Skeletal muscle cell (primary cell): ENCODE measurements around the gene NEK6.

Source experiments
- DNase-seq: peaks from one replicate; pipeline ENCODE4 v3.0.0-alpha.2; 2010; ENCODE audit warnings: low read depth
- H3K4me3 ChIP-seq: 2 replicates; pipeline ENCODE4 v1.5.1; 2011; ENCODE audit warnings: low read depth, mild to moderate bottlenecking, control low read depth, low read length, moderate library complexity

The NEK6 gene

DNA sequence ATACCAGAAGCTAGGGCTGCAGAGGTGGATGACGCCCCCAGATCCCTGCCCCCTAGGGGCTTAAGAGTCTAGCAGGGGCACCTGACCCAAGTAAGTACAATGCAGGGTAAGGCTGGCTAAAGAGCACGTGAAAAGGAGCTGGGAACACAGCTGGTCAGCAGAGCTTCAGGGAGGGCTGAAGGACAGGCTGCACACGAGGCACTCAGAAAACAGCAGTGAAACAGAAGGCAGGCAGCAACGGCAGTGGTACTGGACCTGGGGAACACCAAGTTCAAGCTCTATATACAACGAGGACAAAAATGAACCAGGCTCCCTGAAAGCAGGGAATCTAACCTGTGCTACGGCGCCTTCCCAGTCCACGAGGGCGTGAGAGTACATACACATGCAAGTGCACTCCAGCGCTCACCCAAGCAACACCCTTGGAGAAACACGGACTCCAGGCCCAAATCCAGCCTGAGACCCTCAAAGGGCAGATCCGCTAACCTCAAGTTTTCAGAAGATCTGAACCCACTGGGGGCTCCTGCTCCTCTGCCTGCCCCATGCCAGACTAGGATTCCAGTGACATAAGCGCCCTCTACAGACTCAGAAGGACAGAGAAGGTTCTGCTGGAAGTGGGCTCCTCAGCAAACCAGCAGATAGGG, 100.1 kb downstream of the NEK6 start:
- no peak for DNase-seq
- H3K4me3 ChIP-seq = no peak overlapping the region

DNA sequence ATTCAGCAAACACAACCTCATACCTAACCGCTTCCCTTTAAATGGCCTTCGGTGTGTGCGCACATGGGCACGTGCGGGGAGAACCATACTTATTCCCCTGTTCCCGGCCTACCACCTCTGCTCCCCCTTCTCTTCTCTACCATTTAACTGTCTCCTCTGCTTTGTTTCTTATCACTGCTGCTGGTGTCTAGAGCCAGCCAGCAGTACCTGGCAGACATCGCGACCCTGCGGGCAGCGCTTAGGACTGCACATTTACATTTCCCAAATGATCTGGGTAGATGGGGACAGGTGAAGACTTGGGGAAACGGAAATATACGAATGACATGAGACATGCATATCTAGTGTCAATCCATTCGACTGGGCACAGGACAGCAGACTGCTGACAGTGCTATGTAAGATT, 100.9 kb downstream of the NEK6 start:
- DNase-seq = no peak
- no peak overlapping the region for H3K4me3 ChIP-seq

DNA sequence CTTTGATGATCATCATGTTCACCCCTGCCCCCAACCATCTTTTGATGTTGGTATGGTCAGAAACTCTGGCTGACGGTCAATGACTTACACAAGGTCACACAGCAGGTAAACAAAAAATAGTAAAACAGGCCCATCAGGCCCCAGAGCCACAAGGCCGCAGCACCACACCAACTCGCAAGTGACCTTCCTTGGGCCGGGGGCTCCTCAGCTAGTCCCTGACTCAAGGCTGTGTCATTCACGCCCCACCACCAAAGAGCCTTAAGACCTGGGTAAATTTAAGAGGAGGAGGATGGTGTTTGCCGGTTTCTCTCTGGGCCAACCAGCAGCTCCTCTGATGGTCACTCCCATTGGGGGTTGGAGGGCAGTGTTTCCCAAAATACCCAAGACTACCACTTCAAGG, 101.7 kb downstream of the NEK6 start:
- no peak for DNase-seq
- H3K4me3 ChIP-seq = no peak overlapping the region

DNA sequence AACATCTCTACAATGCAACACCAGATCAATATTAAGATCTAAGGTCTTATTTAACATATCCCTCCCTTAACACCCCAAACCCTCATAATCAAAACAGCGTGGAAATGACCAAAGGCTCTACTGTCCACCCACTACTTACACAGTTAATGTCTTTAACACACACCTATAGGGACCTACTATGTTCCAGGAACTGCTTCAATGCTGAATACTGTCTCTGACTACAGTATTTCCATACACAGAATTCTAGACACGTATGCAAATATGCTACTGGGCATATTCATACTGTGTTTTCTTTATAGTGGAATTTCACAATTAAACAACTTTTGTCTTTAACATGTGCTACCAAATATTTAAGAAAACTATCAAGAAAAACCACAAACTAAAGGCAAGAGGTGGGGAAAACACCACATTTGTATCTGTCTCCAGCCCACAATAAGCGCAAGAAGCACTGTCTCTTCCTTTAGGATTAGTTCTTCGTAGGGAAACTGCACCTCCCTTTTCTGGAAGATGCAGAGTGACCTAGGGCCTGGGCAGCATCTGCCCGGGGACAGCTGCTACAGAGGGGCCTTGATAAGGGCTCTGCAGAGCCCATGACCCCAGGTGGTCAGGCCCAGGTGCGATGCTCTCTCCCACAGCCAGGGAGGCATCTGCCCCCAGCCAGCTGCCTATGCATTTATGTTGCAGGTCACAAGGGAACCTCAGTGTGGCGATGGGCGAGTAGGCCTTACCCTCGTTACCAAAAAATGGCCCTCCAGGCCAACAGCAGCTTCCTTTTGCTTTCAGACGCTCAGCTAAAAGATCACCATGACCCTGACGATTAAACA, 102.3 kb downstream of the NEK6 start:
- H3K4me3 ChIP-seq = no peak overlapping the region
- no peak for DNase-seq

DNA sequence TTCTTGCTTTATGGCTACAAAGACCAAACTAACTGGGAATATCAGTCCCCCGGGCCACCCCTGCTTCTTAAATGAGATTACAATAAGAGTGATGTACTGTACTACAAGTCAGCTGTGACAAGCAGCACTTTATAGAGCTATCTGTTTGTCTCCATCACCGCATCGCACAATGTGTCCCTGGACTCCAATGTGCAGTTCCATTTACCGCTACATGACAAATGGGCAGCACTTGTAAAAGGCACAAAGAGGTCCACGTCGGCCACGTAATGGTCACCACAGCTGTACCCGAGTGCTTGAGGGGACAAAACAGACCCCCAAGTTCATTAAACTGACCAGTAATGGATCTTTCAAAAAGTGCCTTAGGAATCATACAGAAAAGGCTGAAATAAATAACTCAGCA, 103.4 kb downstream of the NEK6 start:
- H3K4me3 ChIP-seq = no peak overlapping the region

DNA sequence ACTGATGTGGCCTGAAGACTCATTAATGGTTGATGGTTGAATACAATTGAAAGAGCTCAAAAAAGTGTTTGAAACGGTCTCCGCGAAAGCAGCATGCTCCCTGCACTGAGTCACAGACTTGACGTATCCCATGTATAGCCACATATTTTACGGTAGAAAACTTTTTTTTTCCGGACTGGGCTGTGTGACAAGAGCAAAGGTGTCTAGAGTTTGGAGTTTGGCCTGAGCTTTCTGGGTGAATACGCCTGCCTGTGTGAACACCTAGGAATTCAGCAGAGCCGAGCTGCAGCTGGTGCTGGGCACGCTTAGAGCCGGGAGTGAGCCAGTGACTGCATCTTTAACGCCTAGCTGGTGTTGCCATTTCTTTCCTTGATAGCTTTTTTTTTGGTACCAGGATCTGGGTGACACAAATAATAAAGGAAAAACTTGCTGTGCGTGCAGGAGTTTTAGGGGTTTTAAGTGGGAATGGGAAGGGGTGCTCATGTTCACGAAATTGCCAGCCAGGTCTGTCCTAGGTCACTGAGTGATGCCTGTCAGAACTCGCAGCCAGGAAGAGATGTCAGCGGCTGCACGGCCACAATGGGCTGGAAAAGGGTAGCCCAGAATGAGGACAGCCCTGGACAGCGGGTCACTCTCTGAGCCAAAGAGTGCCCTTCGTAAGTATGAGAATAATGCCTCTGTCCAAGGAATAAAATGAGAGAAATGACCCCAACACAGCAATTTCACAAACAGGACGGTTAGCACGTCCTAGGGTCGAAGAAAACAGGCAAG, 105.8 kb downstream of the NEK6 start:
- DNase-seq = no peak

More for the DNA sequence above, 103.4 kb downstream of the NEK6 start:
- DNase-seq = no peak

DNA sequence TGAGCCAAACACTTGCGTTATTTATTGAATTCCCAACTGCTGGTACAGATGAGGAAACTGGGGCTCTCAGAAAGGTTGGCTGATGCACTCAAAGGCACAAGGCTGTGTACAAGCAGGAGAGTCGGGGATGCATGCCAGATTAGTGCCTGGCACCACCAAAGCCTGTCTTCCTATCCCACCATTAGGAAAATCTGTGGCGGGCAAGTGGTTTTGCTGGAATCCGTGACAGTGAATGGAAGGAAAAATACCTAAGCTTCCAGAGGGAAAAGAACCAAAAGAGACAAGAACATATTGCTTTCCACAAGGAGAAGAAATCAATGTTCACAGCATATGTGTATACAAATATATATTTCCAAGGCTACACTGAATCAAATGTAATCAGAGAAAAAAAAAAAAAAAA, 106.4 kb downstream of the NEK6 start:
- H3K4me3 ChIP-seq = no peak overlapping the region
- DNase-seq = no peak

More for the DNA sequence above, 105.8 kb downstream of the NEK6 start:
- no peak overlapping the region for H3K4me3 ChIP-seq

DNA sequence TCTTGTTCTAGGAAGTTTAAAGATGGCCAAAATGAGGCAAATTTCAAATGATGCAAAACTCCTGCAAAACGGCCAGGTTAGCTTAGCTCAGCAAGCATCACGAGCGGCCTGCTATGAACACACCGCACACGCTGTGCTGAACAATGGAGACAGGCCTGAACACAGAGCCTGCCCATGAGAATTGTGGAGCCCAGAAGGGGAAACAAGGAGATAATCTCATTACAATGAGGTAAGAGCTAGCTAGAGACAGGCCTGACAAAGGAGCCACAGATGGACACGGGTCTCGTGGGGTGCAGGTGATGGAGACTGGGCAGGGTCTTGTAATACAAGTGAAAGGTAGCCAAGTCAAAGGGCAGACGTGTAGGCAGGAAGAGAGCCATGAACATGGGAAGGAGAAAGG, 107.3 kb downstream of the NEK6 start:
- DNase-seq = no peak

DNA sequence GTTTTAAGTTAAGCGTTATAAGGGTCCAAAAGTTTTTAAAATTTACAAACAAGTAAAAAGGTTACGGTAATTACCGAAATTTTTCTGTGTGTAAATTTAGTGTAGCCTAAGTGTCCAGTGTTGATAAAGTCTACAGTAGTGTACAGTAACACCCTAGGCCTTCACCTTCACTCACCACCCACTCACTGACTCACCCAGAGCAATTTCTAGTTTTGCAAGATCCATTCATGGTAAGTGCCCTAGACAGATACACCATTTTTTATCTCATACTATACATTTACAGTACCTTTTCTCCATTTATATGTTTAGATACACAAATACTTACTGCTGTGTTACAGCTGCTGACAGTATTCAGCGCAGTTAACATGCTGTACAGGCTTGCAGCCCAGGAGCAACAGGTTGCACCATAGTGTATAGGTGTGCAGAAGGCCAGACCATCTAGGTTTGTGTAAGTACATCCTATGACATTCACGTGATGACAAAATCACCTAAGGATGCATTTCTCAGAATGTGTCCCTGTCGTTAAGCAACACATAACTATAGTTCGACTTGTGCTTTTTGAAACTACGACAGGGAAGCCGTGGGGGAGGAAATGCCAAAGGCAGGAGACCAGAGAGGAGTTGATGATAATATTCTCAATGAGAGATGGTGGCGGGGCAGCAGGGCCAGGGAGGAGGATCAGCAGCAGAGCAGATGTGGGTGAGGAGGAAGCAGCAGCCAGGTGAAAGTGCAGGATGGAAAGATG, 108.9 kb downstream of the NEK6 start:
- DNase-seq = peak; percentile 30
- H3K4me3 ChIP-seq = no peak overlapping the region

More for the DNA sequence above, 107.3 kb downstream of the NEK6 start:
- H3K4me3 ChIP-seq = no peak overlapping the region

DNA sequence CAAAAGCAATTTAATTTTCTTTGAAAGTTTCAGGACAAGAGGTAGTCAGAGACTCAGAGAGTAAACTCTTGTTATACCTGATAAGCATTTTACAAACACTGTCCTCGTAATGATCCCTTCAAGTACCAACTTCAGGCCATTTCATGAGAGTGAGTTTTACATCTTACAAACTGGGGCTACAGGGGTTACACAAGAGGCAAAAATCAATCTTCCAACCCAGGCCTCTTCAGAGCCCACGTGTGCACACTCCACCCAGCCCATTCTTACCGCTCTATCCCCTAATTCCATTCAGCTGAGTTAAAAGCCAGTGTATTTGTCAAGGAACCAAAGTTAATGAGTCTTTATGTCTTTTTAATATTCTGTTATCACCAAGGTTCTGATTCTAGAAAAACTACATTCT, 110.9 kb downstream of the NEK6 start:
- no peak overlapping the region for H3K4me3 ChIP-seq
- DNase-seq = no peak

DNA sequence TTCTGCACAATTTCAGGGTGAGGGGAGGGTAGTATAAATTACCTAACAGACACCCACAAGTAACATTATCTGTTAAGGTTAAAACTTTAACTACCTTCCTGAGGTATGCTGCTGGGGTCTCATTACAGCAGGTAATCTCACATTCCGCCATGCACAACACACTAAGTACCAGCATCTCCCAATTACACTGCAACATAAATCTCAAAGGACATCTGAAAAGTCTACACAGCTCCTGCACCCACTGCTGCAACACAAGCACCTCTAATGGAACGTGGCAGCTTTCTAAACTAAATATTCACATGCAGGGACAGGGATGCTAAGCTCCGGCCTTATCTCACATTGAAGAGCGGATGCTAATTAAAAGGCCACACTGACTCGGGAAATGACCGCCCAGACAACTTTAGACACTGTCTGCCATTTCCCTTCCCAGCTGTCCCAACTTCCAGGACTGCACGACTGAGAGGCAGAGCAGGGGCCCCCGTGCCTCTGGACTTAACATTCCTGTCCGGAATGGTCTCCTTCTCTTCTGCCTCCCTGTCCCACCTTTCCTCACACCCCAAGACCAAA, 111.6 kb downstream of the NEK6 start:
- DNase-seq = no peak

DNA sequence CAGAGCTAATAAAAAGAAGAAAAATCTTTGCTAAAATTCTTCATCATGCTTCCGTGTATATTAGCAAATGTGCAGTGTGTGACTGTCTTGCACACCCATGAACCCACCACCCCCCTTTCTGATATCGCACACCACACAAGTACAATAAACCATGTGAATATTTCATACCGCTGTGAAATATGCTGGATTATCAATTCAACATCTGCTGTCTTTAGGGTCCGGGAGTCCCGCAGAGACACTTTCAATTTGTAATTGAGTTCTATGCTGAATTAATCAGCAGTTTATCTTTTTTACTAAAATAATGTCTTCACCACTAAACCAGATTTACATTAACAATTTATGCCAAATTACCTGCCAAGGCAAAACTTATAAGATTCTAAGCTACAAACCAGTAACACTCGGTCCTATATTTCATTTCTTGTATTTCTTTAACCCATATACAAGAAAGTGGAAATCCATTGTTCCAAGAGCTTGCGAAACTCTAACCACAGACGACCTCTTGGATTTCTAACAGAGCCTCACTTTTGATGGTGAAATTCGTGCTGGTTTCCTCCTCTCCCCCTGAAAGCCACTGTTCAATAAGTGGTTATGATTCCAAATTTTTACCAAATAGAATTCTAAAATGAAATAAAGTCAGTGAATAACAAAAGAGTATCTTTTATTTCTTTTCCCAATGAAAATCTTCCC, 113.3 kb downstream of the NEK6 start:
- DNase-seq = peak; percentile 40
- H3K4me3 ChIP-seq = no peak overlapping the region

More for the DNA sequence above, 111.6 kb downstream of the NEK6 start:
- H3K4me3 ChIP-seq = no peak overlapping the region

DNA sequence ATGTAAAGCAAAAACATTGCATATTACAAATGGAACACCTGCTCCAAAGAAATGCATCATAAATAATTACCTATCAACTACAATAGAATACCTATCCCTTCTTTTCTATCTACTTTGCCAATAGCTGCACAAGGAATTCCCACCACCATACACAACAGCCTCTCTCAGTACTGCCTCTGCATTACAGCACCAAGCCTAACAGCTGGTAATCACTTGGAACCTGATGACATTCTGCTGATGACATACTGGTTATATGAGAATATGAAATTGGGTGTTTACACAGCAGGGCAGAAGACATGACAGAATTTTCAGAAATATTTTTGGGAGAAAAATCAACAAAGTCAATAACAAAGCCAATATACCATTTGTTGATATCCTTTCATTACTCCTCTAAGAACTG, 114.3 kb downstream of the NEK6 start:
- H3K4me3 ChIP-seq = no peak overlapping the region
- no peak for DNase-seq

DNA sequence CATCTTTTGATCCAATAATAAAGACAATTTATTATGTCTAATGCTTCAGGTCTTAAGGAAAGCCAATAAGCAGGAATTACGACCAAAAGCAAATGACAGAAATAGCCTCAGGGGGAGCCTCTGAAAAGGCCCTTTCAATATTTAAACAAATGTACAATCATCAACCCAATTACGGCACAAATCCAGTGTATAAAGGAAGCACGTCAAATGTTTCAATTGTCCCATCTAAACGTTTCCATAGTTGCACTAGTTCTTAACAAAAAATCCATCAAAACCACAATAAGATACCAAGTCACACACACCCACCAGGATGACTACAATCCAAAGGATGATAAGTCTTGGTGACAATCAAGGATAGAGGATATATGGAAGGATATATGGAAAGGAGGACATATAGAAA, 115.6 kb downstream of the NEK6 start:
- no peak overlapping the region for H3K4me3 ChIP-seq
- no peak for DNase-seq

DNA sequence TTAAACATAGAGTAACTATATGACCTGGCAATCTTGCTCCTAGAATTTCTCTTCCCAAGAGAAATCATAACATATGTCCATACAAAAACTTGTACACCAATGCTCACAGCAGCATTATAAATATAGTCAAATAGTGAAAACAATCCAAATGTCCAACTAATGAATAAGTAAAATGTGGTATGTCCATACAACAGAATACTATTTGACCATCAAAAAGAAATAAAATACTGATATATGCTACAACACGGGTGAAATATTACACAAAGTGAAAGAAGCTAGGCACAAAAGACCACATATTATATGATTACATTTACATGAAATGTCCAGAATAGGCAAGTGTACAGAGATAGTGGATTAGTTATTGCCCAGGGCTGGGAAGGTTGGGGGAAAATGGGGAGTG, 116.1 kb downstream of the NEK6 start:
- DNase-seq = no peak

DNA sequence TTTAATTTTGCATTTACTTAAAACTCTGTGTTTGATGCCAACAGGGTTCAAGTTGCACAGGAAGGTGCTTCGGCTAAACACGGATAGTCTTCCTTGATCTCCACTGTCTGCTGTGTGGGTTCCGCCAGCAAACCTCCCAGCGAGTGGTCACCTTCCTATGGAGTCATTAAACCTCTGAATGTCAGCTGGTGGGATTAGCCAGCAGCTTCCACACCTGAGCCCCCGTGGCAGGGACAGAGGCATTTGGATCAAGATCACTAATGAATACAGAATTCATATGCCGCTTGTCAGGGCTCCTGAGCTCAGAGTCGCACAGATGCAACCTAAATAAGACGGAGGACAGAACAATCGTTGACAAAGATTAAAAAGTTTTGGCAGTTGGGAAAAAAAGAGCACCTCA, 118.0 kb downstream of the NEK6 start:
- no peak for DNase-seq
- no peak overlapping the region for H3K4me3 ChIP-seq

More for the DNA sequence above, 116.1 kb downstream of the NEK6 start:
- H3K4me3 ChIP-seq = no peak overlapping the region

DNA sequence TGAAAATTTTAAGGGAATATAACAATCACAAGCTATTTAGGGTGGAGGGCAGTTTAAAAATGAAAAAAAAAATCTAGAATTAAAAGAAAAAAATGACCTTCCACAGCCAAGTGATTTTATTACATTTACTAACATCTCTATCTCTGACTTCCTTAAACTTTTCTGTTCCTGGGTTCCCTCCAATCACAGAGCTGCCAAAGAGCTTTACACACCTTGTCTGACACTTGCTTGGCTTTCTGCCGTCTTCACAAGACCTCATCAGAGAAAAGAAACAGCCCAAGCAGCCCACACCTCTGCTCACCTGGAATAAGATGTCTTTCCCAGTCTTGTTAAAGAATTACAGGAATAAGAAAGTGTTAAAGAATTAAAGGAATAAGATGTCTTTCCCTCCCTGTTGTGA, 118.6 kb downstream of the NEK6 start:
- DNase-seq = no peak

DNA sequence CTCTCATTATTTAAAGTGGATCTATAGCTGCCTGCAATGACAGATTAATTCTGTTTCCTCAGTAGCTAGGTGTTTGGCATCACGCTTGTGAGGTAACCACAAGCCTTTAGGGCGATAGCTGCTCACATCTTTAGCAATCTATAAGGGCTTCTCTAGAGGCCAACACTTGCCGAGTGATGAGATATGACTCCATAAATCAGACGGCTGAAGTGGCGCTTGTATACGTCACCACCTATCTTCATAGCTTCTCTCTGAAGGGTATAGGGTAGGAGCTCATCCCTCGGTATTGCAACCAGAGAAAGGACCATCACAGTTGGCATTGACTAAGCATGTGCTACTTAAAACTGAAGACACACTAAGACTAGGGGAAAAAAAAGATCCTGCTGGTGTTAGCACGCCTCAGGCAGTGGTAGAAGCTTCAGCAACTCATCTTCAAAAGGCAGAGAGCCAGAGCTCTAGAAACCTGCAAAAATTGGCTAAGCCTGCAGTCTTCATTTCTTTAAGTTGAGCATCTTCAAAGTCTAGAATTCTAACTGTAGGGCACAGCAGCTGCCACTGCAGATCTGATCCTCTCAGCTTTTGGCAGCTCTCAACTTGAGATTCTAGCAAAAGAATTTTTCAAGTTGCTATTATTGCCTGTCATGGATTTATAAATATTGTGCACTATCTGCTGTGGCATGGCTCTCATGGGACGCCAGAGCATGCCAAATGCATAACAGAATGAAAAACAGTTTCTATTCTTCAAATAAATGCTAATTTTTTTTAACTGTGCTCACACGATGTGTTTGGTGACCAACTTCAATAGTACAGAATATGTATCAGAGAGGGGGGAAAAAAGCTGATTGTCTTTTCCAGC, 120.0 kb downstream of the NEK6 start:
- no peak overlapping the region for H3K4me3 ChIP-seq
- DNase-seq = no peak

More for the DNA sequence above, 118.6 kb downstream of the NEK6 start:
- H3K4me3 ChIP-seq = no peak overlapping the region
